ENCODE data around the gene SPSB1. TPM values are rescaled to one million over a fixed set of nuclear protein-coding genes. Genes with fewer than 3 reads are reported as not detected.
A peak's percentile ranks its signal among the peaks of the same experiment; 100 is the strongest.

SPSB1 gene
- total and polyA plus RNA-seq, 12 donors, result 1.4 to 14.0 (median 9.9) TPM

DNA sequence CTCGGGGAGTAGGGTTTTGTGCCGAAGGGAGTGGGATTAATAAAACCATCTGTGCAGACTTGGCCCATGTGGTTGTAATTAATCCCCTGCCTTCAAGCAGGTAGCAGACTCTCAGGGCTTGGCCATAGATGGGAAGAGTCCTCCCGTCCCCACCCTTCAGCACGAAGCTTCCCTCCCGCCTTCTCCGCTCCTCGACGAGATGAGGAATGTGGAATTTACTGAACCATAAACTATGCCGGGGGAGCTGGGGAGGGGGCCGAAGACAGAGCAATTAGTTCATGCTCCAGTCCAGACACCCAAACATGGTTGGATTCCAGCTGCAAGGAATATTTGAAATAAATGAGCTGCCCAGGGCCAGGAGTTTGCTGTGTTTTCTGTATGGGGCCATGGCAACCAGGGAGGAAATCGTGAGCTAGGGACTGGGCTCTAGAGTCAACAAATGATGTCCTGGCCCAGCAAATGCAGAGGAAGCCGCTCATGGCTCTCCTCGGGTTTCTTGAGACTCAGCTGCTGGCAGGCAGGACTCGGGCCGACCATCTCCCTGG lies 78.8 kb downstream of the SPSB1 start:
- DNase-seq, result peak in 3 of 7 donors; percentile 26 to 68 (median 54)
- Histone ChIP-seq H3K27me3 (no peaks in the 10 kb centered on the region), H3K9me3 (replicated peaks in 1 of 3) (no peaks in the 10 kb centered on the region), H3K4me1 (replicated peaks in 1 of 2) (peaks cover 0 to 10% of the 10 kb centered on the region in 2 donors), H3K4me3 (no peak overlapping the region), H3K27ac (peak overlapping the region in 1 of 5 donors; percentile 74), H3K36me3 (replicated peaks in 1 of 2) (peaks cover 0 to 4% of the 10 kb centered on the region in 2 donors)
- TF ChIP-seq POLR2A (IDR thresholded peaks at IDR 0.05), result no peak
- TF ChIP-seq, protein P1, sequence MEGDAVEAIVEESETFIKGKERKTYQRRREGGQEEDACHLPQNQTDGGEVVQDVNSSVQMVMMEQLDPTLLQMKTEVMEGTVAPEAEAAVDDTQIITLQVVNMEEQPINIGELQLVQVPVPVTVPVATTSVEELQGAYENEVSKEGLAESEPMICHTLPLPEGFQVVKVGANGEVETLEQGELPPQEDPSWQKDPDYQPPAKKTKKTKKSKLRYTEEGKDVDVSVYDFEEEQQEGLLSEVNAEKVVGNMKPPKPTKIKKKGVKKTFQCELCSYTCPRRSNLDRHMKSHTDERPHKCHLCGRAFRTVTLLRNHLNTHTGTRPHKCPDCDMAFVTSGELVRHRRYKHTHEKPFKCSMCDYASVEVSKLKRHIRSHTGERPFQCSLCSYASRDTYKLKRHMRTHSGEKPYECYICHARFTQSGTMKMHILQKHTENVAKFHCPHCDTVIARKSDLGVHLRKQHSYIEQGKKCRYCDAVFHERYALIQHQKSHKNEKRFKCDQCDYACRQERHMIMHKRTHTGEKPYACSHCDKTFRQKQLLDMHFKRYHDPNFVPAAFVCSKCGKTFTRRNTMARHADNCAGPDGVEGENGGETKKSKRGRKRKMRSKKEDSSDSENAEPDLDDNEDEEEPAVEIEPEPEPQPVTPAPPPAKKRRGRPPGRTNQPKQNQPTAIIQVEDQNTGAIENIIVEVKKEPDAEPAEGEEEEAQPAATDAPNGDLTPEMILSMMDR (IDR thresholded peaks at IDR 0.05), result no peak
- WGBS, 4 donors, result 56 to 78% (median 69%) methylated on average over 14 to 15 of the region's 15 CpGs
- intact Hi-C loops (cut with DNase I), result loop anchor here in 1 of 2 donors (5.0 kb wide), 1 partner anchor 44 kb away; no protein-coding TSS in a partner anchor

DNA sequence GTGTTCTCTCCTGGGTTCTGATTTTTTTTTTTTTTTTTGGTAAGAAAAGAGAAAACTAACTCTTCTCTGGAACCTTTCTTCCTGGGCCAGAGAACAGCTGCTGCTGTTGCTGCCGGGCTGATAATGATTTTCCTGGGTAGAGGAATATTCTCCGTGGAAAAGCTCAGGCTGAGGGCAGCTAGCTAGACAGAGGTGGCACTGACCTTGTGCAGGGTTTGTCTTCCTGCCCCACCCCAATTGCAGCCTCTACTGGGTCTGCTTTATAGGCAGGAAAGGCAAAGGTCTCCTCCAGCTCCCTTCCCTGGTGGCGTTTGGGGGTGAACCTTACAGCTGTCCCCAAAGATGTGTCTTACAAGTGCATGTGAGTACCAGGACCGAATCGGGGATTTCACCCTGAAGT lies 79.3 kb downstream of the SPSB1 start:
- Histone ChIP-seq H3K9me3 (replicated peaks in 1 of 3) (no peaks in the 10 kb centered on the region), H3K4me1 (replicated peaks in 1 of 2) (peaks cover 0 to 10% of the 10 kb centered on the region in 2 donors), H3K4me3 (no peak overlapping the region), H3K27me3 (no peaks in the 10 kb centered on the region), H3K36me3 (replicated peaks in 1 of 2) (peaks cover 0 to 4% of the 10 kb centered on the region in 2 donors), H3K27ac (peak overlapping the region in 1 of 5 donors; percentile 46)
- WGBS, 4 donors, result 57 to 69% (median 60%) methylated on average over 4 to 5 of the region's 5 CpGs
- TF ChIP-seq, protein P1 (IDR thresholded peaks at IDR 0.05), result no peak
- TF ChIP-seq POLR2A (IDR thresholded peaks at IDR 0.05), result no peak
- intact Hi-C loops (cut with DNase I), result loop anchor here in 1 of 2 donors (5.0 kb wide), 1 partner anchor 45 kb away; no protein-coding TSS in a partner anchor
- DNase-seq, result no peak

DNA sequence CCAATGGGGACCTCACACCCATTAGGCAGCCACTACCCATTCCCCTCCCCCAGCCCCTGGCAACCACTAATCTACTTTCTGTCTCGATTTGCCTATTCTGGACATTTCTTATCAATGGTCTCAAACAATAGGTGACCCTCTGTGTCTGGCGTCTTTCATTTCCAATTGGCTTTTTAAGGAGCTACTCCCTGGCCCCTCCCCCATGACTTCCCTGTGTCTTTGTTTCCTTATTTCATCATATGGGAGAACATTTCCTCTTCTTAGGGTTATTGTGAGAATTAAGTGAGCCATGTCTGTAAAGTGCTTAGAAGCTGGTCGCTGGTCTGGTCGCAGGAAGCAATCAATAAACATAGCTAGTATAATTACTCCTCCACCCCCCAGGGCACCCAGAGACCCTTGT lies 80.9 kb downstream of the SPSB1 start:
- TF ChIP-seq POLR2A (IDR thresholded peaks at IDR 0.05), result no peak
- TF ChIP-seq, protein P1 (IDR thresholded peaks at IDR 0.05), result no peak
- intact Hi-C loops (cut with DNase I), result loop anchor here in 1 of 2 donors (5.0 kb wide), 1 partner anchor 46 kb away; no protein-coding TSS in a partner anchor
- H3K27me3 ChIP-seq, result no peaks in the 10 kb centered on the region
- H3K36me3 ChIP-seq (replicated peaks in 1 of 2), result no peaks in the 10 kb centered on the region
- H3K4me1 ChIP-seq (replicated peaks in 1 of 2), result peaks cover 0 to 17% of the 10 kb centered on the region in 2 donors
- H3K4me3 ChIP-seq, result no peak overlapping the region
- no peaks in the 10 kb centered on the region for H3K9me3 ChIP-seq (replicated peaks in 1 of 3)
- H3K27ac ChIP-seq, result peak overlapping the region in 1 of 5 donors; percentile 14
- peak in 2 of 7 donors; percentile 53 to 69 for DNase-seq
- 60 to 79% (median 72%) methylated on average over 4 of the region's 4 CpGs for WGBS, 4 donors

DNA sequence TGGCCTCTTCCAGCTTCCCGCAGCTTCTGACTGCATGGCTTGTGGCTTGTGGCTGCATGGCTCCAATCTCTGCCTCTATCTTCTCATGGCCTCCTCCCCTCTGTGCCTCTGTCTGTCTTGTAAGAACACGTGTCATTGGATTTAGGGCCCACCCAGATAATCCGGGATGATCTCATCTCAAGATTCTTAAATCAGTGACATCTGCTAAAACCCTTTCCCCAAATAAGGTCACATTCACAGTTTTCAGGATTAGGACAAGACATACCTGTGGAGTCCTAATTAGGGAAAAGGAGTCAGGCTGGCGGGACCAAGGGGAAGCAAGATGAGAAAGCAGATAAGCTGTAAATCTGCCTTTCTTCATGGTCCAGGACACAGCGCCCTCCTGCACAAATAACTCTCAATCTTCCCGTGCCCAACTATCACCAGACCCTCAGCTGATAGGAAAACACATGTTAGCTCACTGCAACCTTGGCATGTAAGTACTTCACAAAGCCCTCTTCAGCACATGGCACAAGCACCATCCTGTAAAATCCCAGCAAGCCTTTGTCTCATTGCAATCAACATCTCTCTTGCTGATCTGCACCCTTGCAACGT lies 82.2 kb downstream of the SPSB1 start:
- intact Hi-C loops (cut with DNase I), result loop anchor here in 1 of 2 donors (5.0 kb wide), 1 partner anchor 48 kb away; no protein-coding TSS in a partner anchor
- Histone ChIP-seq H3K9me3 (replicated peaks in 1 of 3) (no peaks in the 10 kb centered on the region), H3K27ac (no peak overlapping the region), H3K4me3 (no peak overlapping the region), H3K36me3 (replicated peaks in 1 of 2) (no peaks in the 10 kb centered on the region), H3K27me3 (no peaks in the 10 kb centered on the region), H3K4me1 (replicated peaks in 1 of 2) (peaks cover 0 to 17% of the 10 kb centered on the region in 2 donors)
- no peak for DNase-seq
- no peak for TF ChIP-seq POLR2A (IDR thresholded peaks at IDR 0.05)
- TF ChIP-seq, protein P1 (IDR thresholded peaks at IDR 0.05), result no peak
- 88 to 94% (median 91%) methylated on average over 7 of the region's 7 CpGs for WGBS, 4 donors
